Femur (tissue), 1 donor: Measurements from ENCODE around the gene LELP1.
"Not testable (repeated sequence)": the region's sequence is repeated elsewhere in the genome, so short reads cannot be mapped to it uniquely, and the experiment has no call there.

Source experiments
- DNase-seq: peaks from one replicate; pipeline ENCODE4 v3.0.0-alpha.2; 2017

LELP1 gene

DNA sequence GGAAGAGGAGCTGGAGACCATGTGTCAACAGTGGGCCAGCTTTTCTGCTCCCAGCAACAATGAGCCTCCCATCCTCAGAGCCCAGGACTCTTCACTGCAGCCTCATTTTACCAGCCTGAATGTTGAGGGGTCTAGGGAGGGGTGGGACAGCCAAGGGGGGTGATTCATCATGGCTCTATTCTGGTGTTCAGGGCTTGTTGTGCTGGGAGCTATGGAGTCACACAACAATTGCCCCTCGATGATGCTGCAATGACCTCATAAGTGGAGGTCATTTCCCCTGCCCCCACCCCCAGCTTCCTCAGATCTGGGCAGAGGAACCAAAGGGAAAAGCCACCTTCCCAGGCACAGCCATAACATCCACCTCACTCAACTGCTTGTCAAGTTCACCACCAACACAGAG is at the start of gene LELP1:
LELP1 (plus strand) TSS at position 301 of the 400 bp plus-strand sequence. CDS start 1,278 bp downstream, outside the sequence.
- DNase-seq, result no peak

DNA sequence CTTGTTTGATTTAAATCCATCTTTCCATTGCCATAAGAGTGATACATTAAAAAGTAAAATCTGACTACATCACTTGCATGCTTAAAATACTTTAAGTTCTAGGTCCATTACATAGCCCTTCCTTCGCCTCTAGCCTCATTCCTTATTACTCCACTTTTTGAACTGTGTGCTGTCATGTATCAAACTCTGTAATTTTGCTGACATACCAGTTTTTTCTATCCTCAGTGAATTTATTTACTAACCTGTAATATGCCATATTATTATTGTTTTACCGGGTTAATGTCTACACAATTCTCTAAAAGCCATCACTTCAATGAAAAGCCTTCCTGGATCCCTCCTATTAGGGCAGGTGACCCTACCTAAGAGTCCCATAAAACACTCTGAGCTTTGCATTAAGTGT is 47.7 kb upstream of the LELP1 start:
- DNase-seq, result no peak

DNA sequence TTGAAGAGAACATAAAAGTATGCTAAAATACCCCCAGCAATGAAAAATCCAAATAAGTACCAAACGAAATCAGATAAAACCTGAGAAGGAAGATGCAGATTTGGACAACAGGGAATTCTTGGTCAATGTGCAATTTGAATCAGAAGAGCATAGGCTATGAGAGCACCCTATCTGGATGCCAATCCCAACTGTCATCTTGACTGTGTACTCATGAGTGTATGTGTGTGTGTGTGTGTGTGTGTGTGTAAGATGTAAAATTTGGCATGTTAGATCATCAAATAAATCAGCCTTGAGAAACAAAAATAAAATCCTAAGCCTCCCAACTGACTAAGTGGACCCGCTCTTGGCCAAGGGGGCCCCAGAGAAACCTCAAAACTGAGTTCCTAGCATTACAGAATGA is 34.5 kb upstream of the LELP1 start:
- DNase-seq, result no peak

DNA sequence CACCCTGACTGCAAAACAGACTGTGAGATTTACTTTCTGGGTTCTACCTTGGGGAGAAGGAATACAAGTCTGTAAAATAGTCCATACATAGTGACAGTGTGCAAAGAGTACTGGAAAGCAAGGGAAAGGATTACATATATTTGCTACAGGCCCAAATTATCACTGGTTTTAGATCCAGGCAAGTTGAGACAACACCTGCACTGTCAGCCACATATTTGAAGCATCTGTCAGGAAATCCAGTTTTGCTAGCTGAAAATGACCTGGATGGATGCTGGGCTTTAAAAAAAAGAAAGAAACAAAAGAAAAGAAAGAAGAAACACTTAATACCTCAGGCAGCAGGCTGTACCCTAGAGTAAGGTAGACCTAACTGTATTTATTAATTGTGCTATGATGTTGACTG is 28.6 kb upstream of the LELP1 start:
- DNase-seq, result no peak

DNA sequence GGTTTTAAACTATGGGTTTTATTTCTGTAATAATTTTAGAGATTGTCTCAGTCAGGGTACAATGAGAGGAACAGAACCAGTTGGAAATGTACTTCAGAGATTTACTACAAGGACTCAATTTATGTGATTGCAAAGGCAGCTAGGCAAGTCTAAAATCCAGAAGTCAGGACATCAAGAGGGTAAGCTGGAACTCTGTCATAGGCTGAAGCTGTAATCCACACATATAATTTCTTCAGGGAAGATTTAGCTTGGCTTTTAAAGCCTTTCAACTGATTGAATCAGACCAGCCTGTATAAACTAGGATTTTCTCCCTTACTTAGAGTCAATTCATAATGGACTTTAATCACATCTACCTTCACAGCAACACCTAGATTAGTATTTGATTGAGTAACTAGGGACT is 24.3 kb upstream of the LELP1 start:
- DNase-seq, result no peak

DNA sequence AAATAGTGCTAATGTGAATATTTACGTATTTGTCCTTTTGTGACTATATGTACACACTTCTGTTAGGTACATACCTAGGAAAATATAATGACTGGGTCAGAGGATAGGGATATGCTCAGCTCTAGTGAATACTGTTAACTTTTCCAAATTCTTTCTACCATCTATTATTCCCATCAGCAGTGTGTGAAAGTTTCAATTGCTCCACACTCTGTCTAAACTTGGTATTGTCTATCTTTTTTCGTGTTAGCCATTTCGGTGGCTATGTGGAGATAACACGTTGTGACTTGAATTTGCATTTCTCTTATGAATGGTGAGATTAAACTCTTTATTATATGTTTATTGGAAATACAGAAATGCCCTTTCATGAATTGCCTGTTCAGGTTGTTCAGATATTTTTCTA is 22.7 kb upstream of the LELP1 start:
- DNase-seq, result no peak

DNA sequence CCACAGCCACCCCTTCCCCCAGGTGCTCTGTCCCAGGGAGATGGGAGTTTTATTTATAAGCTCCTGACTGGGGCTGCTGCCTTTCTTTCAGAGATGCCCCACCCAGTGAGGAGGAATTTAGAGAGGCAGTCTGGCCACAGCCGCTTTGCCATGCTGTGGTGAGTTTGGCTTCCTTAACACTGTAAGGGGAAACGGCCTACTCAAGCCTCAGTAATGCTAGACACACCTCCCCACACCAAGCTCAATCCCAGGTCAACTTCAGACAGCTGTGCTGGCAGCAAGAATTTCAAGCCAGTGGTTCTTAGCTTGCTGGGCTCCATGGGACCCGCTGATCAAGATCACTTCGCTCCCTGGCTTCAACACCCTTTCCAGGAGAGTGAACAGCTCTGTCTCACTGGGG is 14.9 kb upstream of the LELP1 start:
- not testable (repeated sequence) for DNase-seq

DNA sequence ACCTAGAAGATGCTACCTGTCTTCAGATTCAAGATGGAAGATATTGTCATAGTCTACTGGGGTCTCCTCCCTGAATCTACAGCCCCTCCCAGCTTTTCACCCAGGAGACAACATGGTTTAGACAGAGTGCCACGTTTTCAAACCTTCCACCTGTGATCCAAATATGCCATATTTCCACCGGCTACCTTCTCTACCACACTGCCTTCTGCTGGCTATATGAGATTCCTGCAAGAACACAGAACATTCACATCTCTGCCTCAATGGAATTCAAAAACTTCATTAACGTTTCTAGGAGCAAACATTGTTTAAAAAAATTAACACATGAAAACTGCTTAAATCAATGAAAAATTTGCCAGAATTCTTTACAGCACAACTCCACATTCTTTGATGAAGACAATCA is 12.9 kb upstream of the LELP1 start:
- no peak for DNase-seq

DNA sequence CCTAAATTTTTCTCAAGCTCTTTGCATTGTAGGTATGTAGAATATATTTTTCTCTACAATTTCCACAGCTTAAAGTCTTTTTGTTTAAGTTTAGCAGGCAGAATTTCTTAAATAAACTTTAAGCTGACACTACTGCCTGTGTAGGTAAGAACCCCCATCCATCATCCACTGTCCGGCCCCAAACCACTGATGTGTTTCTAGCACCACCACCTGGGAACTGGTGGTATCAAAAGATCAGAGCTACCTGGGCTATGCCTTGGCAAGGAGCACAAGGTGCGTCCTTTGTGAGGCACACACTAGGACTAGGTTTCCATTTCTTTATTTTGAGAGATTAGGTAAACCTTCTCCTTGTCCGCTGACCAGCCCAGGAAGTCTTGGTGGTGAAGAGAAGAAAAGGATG is 10.5 kb upstream of the LELP1 start:
- no peak for DNase-seq

DNA sequence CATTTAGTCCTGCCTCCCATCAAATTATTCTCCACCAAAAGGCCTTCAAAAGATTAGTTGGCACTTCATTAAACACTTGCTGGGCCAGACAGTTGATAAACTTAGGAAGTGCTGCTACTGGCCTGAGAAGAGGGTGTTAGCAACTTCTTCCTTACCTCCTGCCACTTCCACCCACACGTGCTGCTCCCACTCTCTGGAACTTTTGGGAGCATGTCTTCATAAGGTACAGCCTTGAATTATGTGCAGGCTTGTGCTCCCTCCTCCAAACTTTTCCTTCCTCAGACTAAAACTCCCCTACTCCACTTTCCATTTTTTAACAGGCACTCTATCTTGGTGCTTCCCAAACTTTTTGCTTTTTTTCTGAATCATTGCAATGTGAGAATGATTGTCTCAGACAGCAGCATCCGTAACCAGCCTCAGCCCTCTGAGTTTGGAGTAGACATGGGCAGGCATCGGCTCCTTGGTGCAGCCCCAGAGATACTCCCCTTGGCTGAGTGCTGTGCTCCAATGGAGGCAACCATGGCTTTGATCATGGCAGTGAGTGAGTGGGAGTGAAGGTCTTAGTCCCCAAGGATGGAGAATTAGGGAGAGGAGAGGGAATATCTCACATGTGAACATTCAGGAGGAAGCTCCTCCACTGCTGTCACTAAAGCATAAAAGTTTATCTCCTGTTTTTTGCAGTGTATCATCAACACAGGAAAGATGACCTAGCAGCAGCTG is 8.7 kb upstream of the LELP1 start:
- DNase-seq, result no peak

DNA sequence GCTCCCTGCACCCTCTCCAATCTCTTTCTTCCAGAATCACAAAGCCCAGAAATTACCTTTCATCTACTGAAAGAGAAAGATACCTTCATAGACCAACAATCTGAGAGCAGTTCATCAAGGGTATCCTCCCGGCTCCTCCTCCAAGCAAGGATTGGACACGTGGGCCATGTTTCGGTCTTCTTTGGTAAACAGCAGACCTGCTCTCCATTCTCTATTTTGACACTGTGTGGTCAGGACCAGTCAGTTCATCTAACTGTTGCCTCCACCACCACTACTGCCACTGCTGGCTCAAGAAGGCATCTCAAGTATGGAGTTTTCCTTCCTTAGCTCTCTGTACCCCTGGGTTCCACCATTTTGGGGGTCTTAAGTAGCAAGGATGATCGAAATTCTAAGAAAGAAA is 8.0 kb upstream of the LELP1 start:
- no peak for DNase-seq

DNA sequence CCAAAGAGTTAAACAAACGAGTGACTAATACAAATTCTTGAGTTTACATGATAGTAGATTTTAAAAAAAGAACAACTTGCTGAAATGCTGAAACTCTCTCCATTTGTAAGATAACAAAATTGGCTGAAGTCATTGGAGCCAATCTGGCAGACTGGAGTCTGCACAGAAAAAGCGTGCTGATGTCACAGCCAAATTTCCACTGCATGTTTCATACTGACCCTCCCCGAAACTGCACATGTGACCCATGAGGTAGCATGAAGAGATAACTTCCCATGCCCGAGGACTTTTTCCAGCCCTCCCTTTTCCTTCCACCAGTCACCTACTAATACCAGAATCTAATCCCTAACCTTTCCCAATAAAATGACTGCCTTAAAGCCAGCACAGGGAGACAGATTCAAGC is 1.2 kb upstream of the LELP1 start:
- no peak for DNase-seq

DNA sequence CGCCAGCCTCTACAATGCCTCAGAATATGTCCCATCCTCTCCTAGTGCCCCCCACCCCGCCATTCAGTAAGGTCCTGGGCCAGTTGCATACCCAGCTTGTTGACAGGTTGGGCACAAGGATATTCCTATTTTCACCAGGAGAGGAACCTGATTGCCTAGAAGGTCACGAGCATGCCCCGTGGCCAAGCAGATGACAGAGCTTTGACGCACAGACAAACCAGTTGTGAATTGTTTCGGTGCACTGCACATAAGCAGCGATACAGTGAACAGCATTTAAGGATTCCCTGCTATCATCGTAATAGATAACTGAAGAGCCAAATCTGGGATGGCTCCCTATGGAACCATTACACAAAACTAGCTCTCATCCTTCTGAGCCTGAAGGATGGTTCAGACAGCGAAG is 3.4 kb downstream of the LELP1 start:
- no peak for DNase-seq

DNA sequence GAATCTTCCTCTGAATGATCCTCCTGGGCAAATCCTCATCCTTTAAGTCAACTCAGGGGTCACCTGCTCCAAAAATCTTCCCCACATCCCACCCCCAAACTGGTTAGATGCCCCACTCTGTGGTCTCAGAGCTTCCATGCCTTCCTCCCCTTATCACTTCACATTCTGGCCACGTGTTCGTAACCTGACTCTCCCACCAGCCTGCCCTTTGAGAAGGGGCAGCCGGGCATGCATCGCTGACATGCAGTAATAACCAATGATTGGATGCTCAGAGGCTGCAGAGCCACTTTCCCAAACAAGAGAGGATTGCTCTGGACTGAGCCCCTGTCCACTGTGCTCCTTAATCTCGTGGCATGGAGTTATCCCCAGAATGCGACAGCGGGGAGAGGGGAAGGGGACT is 7.0 kb downstream of the LELP1 start:
- DNase-seq, result no peak

DNA sequence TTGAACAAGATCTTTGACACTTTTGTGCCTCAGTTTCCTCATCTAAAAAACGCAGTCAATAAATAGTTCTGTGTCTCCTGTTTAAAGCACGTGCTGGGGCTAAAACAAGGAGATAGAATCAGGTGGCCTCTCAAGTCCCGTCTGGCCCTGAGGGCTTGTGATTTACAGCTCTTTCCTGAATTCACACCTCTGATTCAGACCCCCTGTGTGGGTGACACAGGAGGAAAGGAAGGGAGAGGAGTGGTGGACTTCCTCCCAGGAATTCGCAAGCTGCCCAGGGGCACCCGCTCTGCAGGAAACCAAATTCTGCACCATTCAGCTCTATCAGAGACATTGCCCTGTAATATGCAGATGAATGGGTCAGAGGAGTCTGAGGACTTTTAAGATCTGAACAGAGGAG is 9.0 kb downstream of the LELP1 start:
- DNase-seq, result no peak

DNA sequence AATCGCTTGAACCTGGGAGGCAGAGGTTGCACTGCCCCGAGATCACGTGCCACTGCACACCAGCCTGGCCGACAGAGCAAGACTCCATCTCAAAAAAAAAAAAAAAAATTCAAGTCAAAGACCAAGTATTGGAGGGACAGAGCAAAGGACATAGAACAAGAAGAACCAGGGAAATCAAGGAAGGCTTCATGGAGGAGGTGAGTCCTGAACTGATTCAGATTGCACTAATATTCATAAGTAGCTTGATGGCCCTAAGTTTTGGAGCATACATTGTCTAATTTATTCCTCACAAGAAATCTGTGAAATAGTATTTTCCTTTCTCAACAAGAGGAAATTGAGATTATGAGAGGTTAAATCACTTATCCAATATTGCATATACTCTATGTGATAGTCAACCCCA is 10.3 kb downstream of the LELP1 start:
- no peak for DNase-seq

DNA sequence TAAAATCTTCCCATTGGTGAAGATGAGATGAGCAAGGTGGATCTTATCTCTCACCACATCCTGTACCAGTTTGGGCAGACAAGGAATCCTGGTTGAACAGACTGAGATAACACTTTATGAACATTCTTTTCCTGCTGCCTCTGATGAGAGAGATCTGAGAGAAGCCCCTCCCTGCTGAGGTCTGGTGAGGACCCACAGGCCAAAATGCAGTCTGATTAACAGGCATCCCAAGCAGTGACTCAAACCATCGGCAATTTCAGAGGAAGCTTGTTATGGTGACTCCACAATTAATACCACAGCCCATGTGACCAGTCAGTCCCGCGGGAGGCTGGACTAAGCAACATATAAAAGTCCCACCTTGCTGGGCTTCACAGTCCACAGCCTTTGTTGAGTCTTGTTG is 14.0 kb downstream of the LELP1 start, which contains the start of gene PRR9:
PRR9 (plus strand) TSS at position 373 of the 400 bp plus-strand sequence. CDS start 561 bp downstream, outside the sequence.
- DNase-seq, result no peak

DNA sequence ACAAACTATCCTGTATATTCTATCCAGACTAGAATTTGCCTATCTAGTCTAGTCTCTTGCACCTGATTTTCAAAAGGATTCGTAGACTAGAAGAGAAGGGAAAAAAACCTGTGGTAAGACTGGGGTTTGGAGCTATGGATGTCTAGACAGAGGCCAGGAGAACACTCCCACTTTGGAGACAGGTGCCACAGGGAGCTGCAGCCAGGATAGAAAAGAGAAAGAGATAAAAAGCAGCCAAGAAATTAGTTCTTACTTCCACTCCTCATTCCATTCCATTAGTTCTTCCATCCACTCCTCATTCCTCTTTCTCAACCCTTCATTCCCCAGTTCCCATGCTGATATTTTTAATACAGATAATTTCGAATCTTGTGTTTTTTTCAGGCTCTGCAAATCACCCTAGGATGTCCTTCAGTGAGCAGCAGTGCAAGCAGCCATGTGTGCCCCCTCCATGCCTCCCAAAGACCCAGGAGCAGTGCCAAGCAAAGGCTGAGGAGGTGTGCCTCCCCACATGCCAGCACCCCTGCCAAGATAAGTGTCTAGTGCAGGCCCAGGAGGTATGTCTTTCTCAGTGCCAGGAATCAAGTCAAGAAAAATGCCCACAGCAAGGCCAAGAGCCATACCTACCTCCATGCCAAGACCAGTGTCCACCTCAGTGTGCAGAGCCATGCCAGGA is 14.7 kb downstream of the LELP1 start:
- DNase-seq, result no peak

DNA sequence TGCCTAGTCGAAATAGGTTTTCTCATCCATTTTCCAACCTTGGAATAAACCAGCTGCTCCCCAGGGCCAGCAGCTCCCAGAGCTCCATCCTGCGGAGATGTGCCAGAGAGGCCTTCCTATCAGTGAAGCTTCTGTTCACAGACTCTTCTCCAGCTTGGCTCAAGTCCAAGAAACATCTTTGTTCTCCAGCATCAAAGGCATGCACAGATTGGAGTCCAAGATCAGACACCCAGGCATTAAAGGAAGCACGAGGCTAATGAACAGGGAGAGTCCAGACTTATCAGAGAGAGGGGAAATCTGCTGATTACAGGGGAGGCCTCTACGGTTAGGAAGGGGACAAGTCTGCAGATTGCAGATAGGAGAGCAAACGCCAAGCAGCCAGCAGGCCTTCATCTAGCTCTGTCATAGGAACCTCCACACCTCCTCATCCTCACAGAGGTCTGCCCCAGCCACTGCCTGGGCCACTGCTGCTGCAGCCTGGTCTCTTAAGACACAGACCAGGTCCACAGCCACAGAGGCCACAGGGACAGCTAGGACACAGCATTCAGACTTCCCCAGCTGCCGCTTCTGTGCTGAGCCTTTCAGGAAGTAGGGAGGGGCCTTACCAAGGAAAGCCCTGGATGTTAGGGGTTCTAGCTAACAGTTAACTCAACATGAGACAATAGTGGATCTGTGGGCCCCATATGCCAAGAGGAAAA is 17.5 kb downstream of the LELP1 start:
- DNase-seq, result no peak

DNA sequence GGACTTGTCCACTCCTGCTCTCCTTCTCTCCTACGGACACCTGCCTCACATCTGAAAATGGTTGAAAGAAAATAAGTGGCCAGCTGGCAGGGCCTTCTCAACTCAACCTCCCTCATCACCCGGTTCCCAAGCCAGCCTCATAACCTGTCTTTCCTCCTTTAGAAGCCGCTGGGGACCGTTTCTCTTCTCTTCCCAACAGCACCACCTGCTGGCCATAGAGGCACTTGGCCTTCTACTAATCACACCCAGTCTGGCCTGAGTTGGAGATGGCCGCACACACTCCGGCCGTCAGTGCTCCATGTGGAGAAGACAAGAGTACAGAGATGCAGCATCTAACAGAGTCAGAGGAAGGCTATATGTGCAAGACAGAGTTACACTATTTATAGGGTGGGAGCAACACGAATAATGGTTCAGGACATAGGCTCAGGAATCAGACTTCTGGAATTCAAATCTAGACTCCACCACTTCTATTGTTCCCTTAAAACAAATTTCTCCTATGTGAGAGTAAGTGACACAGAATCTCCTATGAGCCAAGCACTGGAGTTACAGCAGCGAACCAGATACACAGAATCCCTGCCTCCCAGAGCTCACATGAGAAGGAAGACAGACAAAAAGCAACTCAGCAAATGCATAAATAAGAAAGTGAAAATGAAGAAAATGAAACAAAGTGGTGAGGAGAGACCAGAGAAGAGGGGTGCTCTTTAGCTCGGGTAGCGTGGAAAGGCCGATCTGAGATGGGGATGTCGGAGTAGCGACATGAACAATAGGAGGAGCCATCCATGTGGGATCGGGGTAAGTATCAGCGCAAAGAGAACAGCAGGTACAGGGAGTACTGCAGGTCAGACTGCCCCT is 20.0 kb downstream of the LELP1 start:
- DNase-seq, result peak; percentile 43

DNA sequence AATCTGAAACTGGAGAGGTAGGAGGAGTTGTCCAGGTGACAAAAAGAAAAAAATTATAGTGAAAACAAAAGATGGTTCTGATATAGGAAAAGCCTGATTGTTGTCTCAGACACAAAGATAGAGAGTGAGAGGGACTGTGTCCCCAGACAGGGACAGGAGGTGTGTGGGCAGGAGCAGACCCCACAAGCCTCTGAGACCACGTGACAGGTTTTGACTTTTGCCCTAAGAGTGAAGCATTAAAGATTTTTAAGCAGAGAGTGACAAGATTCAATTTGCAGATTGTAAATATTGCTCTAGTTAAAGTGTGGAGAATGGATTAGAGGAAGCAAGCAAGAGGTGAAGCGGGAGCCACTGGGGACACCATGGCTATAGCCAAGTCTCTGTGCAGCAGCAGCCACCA is 24.6 kb downstream of the LELP1 start:
- no peak for DNase-seq

DNA sequence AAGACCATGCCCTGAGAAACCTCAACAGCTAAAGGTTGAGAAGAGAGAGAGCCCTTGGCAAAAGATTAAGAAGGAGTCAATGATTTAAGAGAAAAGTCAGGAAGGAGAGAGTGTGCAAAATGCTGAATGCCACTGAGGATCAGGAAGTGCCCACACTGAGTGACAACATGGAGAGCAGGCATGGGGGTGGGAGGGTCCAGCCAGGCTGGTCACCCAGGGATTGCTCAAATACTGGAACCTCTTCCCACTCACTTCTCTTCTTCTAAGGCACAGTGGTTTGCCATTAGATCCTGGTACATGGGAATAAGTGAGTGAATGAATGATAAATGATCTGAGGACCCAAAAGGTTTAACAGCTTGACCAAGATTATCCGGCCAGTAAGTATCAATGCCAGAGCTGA is 25.3 kb downstream of the LELP1 start:
- no peak for DNase-seq
